Measurements from ENCODE around the gene PROC.

Gene PROC

DNA sequence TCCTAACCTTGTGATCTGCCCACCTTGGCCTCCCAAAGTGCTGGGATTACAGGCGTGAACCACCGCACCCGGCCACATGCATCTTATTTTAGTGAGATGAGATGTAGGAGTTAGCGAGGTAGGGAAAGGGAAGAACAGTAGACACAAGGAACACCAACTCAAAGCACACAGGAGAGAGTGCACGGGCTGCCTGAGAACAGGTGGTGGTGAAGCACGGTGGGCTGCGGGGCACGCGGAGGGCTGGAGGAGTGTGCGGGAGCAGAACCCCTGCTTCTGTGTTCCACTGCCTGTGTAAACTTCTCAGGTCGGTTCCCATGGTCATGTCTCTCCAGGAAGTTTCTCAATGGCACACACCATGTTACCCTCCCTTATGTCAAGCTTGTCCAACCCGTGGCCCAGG, 38.7 kb downstream of the PROC start:
- no peak for DNase-seq (ENCODE audit: low read depth)

DNA sequence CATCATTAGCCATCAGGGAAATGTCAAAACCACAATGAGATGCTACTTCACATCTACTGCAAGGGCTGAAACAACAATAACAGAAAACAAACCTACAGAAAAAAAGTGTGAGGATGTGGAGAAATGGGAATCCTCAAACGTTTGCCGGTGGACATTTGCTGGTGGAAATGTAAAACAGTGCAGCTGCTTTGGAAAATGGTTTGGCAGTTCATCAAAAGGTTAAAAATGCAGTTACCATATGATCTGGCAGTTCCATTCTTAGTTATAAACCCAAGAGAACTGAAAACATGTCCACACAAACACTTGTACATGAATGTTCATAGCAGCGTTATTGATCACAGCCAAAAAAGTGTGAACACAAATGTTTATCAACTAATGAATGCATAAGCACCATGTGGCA, 44.2 kb downstream of the PROC start:
- DNase-seq (ENCODE audit: low read depth) = no peak

DNA sequence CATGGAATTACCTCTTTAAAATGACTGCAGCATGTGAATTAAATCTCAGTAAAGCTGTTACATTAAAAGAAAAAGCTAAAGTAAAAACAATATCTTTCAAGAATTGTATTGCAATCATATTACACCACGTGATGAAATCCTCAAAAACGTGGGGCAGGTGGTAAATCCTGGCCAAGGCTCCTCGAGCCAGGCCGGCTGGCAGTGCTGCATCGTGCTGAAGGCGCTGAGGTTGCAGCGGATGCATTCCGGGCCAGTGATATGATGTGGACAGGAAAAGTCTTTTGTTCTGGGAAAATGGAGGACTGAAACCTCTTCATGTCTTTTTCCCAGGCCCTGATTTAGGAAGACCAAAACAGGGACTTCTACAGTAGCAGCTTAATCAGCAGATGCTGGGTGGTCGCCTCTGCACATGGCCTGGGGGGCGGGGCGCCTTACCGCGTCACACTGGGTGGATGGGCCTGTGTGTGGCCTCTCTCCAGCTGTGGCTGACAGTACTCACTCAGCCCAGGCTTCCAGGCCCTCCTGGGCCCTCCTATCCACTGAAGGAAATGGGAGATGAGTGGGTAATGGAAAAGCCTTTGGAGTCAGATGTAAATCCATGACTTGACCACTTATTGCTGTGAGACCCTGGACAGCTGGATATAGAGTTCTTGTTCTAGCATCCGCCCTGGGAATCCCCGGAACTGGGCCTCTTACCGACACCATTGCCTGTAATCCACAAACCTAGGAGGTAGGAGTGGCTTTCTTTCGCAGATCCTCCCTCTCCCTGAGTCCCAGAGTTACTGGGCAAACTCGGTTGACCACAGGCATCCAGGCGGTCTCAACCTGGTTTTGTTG, 45.1 kb downstream of the PROC start:
- no peak for DNase-seq (ENCODE audit: low read depth)

DNA sequence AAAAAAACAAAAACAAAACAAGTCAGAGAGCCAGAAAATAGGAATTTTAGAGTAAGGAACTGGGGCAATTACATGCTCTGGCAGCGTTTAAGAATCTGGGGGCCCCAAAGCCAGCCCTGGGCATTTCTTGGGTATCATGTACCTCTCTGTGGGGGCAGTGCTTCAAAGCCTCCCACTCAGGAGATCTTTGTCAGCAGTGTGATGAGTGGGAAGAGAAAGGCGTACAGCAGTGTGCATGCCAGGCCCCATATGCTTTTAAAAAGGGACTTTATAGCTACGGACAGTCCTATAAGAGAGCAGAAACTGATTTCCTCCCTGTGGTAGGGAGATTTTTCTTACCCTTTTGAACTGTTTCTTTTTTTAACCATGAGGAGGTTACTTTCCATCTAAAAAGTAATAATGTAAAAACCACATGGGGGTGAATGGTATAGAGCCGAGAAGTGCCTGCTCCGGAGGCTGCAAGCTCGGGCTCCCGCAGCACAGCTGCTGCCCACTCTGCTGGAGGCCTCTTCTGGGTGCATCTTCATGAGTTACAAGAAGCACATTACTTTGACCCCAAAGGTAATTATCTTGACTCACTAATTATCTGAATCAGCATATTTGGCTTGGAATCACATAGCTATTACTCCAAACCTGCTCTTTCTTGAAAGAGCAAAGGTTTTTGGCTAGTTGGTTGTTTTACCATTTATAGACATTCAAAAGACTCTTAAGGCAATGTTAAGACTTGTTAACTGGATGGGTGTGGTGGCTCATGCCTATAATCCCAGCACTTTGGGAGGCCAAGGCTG, 46.4 kb downstream of the PROC start:
- DNase-seq (ENCODE audit: low read depth) = no peak

DNA sequence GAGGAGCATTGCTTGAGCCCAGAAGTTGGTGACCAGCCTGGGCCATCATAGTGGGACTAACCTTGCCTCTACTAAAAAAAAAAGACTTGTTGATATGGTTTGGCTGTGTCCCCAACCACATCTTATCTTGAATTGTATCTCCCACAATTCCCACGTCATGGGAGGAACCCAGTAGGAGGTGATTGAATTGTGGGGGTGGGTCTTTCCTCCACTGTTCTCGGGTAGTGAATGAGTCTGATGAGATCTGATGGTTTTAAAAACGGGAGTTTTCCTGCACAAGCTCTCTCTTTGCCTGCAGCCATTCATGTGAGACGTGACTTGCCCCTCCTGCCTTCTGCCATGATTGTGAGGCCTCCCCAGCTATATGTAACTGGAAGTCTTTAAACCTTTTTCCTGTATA, 47.0 kb downstream of the PROC start:
- DNase-seq (ENCODE audit: low read depth) = no peak

DNA sequence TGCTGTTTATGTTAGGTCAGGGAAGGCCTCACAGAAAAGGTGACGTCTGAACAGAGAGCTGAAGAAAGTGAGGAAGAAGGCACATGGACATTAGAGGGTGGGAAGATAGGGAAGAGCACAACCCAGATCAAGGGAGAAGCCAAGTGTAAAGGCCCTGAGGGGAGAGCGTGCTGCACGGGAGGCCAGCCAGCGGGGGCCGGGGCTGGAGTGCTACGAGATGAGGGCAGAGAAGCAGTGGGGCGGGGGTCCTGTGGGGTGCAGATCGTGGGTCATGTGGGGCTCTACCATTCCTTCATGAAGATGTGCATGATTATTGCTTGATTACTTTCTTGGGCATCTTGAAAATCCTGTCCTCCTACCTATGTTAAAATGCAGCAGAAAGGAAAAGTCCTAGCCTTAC, 50.8 kb downstream of the PROC start:
- no peak for DNase-seq (ENCODE audit: low read depth)

DNA sequence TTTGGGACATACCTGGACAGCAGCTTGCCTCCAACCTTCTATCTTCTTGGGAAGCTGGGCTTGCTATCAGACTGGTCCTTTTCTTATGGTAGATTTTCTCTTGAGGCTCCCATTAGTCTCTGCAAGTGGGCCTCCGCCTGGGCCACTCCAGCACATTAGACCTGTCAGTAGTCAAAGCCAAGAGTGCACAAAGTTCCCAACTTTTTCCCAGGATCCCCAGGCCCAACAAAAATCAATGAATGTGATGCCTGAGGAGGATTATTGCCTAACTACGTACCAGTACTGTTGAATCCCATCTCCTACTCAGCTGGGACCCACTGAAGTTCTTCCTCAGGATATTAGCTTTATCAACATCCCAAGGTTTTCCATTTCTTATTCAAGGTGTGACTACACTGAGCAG, 51.7 kb downstream of the PROC start:
- DNase-seq (ENCODE audit: low read depth) = no peak

DNA sequence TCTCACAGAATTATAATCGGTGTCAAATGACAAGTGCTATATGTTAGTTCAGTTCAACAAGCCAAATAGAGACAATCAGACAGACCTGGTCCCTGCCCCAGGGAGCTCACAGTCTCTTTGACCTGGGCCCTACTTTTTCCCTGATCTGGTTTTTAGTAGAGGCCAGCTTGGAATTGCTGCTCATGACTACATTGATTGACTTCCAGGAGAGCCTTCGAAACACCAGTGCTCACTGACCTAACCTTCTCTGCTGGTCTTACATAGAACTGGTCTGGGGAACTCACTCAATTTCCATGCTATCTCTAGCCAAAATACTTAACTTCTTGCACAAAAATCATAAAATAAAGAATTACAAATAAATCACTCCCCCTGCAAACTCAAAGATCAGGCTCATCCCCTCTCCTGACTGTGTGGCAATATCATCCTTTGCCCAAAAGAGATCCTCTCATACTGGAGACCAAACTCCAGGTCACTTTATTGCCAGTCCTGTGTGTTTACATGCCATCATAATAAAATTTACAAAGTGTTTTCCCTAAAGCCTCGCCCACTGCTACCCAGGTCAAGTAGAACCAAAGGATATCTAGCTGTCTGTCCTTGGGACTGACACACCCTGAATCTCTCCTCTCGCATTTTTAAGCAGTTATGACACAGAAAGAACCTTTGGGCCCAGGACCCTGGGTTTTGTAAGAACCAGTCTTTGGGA, 53.2 kb downstream of the PROC start:
- DNase-seq (ENCODE audit: low read depth) = no peak

DNA sequence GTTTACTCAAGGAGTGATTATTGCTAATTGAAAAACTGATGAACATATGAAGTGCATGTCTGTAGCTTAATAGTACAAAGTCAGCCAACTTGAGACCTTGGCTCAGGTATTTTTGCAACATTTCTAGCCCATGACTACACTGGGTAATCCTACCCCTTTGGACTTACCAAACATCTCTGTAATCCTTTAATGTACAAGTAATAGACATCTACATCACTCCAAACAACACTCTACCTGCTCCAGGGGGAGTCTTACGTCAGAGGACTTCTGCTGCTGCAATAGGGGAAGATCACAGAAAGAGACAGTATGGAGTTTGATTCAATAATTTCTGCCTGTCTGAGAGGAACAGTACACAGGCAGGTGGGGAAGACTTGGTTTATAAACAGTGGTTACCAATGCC, 54.0 kb downstream of the PROC start:
- DNase-seq (ENCODE audit: low read depth) = no peak

DNA sequence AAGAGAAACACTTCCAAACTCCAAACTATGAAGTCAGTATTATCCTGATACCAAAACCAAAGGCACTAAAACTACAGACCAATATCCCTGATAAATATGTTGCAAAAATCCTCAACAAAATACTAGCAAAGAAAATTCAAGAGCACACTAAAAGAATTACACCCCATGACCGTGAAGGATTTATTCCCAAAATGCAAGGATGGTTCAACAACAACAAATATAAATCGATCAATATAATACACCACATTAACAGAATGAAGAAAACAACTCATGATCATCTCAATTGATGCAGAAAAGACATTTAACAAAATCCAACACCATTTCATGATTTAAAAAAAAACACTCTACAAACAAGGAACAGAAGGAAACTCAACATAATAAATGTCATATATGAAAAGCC, 57.6 kb downstream of the PROC start:
- DNase-seq (ENCODE audit: low read depth) = no peak

Measured in HS-27A (cell line).